Measurements from ENCODE around the gene ARL2. TPM values are rescaled to one million over a fixed set of nuclear protein-coding genes. Genes with fewer than 3 reads are reported as not detected.

ARL2 gene
- total RNA-seq, 1 experiment from 2014 or later: 96.8 TPM

DNA sequence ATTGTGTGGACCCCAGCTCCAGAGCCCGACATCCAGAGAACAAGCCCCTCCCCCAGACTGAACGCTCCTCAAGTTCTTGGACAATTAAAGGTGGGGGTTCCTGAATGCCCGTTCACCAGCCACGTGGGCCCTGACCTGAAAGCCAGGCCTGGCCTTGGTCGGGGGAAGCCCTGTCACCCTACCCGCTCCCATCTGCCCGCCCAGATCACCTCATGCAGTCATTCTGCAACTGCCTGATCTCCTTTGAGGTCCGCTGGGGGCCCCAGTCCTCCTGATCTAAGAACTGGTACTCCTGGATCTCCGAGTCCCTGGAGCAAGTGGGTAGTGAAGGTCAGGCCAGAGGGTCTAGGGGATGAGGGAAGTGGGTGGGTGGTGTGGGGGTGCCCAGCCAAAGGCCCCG is 53.5 kb downstream of the ARL2 start:
- POLR2A ChIA-PET: no interaction called here
- H3K4me3 Mint-ChIP-seq (ENCODE audit: unreplicated experiment): no peak overlapping the region
- intact Hi-C loops (cut with micrococcal nuclease): no loop called here
- H3K4me1 Mint-ChIP-seq (ENCODE audit: insufficient read depth, unreplicated experiment): peaks cover 5% of the 10 kb centered on the region
- no peak overlapping the region for H3K27ac Mint-ChIP-seq (ENCODE audit: low read depth, unreplicated experiment)
- TF ChIP-seq, protein P1, sequence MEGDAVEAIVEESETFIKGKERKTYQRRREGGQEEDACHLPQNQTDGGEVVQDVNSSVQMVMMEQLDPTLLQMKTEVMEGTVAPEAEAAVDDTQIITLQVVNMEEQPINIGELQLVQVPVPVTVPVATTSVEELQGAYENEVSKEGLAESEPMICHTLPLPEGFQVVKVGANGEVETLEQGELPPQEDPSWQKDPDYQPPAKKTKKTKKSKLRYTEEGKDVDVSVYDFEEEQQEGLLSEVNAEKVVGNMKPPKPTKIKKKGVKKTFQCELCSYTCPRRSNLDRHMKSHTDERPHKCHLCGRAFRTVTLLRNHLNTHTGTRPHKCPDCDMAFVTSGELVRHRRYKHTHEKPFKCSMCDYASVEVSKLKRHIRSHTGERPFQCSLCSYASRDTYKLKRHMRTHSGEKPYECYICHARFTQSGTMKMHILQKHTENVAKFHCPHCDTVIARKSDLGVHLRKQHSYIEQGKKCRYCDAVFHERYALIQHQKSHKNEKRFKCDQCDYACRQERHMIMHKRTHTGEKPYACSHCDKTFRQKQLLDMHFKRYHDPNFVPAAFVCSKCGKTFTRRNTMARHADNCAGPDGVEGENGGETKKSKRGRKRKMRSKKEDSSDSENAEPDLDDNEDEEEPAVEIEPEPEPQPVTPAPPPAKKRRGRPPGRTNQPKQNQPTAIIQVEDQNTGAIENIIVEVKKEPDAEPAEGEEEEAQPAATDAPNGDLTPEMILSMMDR (IDR thresholded peaks at IDR 0.05; ENCODE audit: unreplicated experiment): no peak
- H3K9me3 Mint-ChIP-seq (ENCODE audit: unreplicated experiment): no peaks in the 10 kb centered on the region
- BruUV-seq (replicated peaks): no TSS peak
- H3K27me3 Mint-ChIP-seq (ENCODE audit: insufficient read depth, unreplicated experiment): no peaks in the 10 kb centered on the region
- DNase-seq (ENCODE audit: unreplicated experiment): no peak
- no peaks in the 10 kb centered on the region for H3K36me3 Mint-ChIP-seq (ENCODE audit: insufficient read depth, unreplicated experiment)
- CTCF ChIA-PET: interaction anchor here (1.5 kb wide), 1 partner anchor 39 kb away, joined by 3 read pairs; no protein-coding TSS in a partner anchor

DNA sequence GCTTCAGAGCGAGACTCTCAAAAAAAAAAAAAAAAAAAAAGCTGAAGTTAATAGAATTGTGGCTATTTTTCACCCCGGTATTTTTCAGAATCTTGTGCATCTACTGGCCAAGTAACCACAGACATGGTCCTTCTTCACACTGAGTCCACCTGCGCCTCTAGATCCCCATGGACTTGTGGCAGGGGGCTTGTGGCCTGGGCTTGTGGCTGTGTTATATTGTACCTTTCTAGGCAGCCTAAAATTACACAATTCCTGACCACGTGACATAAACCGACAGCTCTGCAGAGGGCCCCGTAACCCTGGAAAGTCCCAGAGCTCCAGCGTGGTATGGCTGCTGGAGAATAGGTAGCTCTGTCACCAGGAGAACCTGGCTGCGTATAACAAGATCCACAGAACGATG is 55.3 kb downstream of the ARL2 start:
- Mint-ChIP-seq H3K27me3 (ENCODE audit: insufficient read depth, unreplicated experiment) (no peaks in the 10 kb centered on the region), H3K27ac (ENCODE audit: low read depth, unreplicated experiment) (no peak overlapping the region), H3K4me1 (ENCODE audit: insufficient read depth, unreplicated experiment) (peaks cover 5% of the 10 kb centered on the region), H3K4me3 (ENCODE audit: unreplicated experiment) (no peak overlapping the region), H3K36me3 (ENCODE audit: insufficient read depth, unreplicated experiment) (no peaks in the 10 kb centered on the region), H3K9me3 (ENCODE audit: unreplicated experiment) (no peaks in the 10 kb centered on the region)
- ChIA-PET POLR2A (interaction anchor here (0.6 to 1.0 kb wide), 5 partner anchors 21 to 63 kb away, joined by 3 read pairs; partner anchors contain the start of gene ARL2), CTCF (interaction anchor here (0.6 to 1.6 kb wide), 5 partner anchors 9 to 179 kb away, joined by 3 to 8 read pairs (median 3); partner anchors contain the start of gene ARL2)
- peak; percentile 44 for DNase-seq (ENCODE audit: unreplicated experiment)
- TF ChIP-seq, protein P1 (IDR thresholded peaks at IDR 0.05; ENCODE audit: unreplicated experiment): no peak
- intact Hi-C loops (cut with micrococcal nuclease): no loop called here
- BruUV-seq (replicated peaks): no TSS peak

Small RNA genes lying within 50 kb of the gene (microRNA-seq; reads per million reads assigned to microRNA genes)
- gene MIR6879: 1.9 reads per million, percentile 13 among the genes with 10 or more reads in this experiment

Other genes starting within 250 kb of the ARL2 start
- gene SF1, start 235.6 kb upstream of the ARL2 start, total RNA-seq (2022): 446 and 503 TPM in 2 replicates
- gene MAP4K2, start 210.9 kb upstream of the ARL2 start, total RNA-seq (2022): 4.9 and 6.8 TPM in 2 replicates
- gene MEN1, start 203.6 kb upstream of the ARL2 start, total RNA-seq (2022): 29.2 and 33.1 TPM in 2 replicates
- 3.0 and 3.7 TPM in 2 replicates for gene CDC42BPG, start 169.5 kb upstream of the ARL2 start, total RNA-seq (2022)
- gene EHD1, start 135.5 kb upstream of the ARL2 start, total RNA-seq (2022): 67.9 and 80.6 TPM in 2 replicates
- 28.7 and 29.9 TPM in 2 replicates for gene ATG2A, start 97.0 kb upstream of the ARL2 start, total RNA-seq (2022)
- gene PPP2R5B, start 89.5 kb upstream of the ARL2 start, total RNA-seq (2022): 38.0 and 48.0 TPM in 2 replicates
- not detected in 2 replicates for gene GPHA2, start 78.3 kb upstream of the ARL2 start, total RNA-seq (2022)
- gene MAJIN, start 42.1 kb upstream of the ARL2 start, total RNA-seq (2022): not detected in 2 replicates
- 1.3 and 1.6 TPM in 2 replicates for gene BATF2, start 17.2 kb upstream of the ARL2 start, total RNA-seq (2022)
- gene SNX15, start 13.3 kb downstream of the ARL2 start, total RNA-seq (2022): 18.0 and 21.0 TPM in 2 replicates
- gene SAC3D1, start 27.1 kb downstream of the ARL2 start, total RNA-seq (2022): 10.3 and 14.0 TPM in 2 replicates
- not detected in 2 replicates for gene NAALADL1, start 44.4 kb downstream of the ARL2 start, total RNA-seq (2022)
- 9.5 and 17.3 TPM in 2 replicates for gene CDCA5, start 69.9 kb downstream of the ARL2 start, total RNA-seq (2022)
- gene ZFPL1, start 70.1 kb downstream of the ARL2 start, total RNA-seq (2022): 50.8 and 52.3 TPM in 2 replicates
- gene VPS51, start 82.1 kb downstream of the ARL2 start, total RNA-seq (2022): 56.1 and 77.0 TPM in 2 replicates
- 8.5 and 14.0 TPM in 2 replicates for gene TM7SF2, start 97.7 kb downstream of the ARL2 start, total RNA-seq (2022)
- 22.0 and 23.6 TPM in 2 replicates for gene ZNHIT2, start 103.5 kb downstream of the ARL2 start, total RNA-seq (2022)
- 1,049 and 1,269 TPM in 2 replicates for gene FAU, start 108.0 kb downstream of the ARL2 start, total RNA-seq (2022)
- 76.9 and 79.0 TPM in 2 replicates for gene MRPL49, start 108.2 kb downstream of the ARL2 start, total RNA-seq (2022)
- 74.9 and 99.8 TPM in 2 replicates for gene SYVN1, start 120.4 kb downstream of the ARL2 start, total RNA-seq (2022)
- gene SPDYC, start 156.1 kb downstream of the ARL2 start, total RNA-seq (2022): not detected in 2 replicates
- 111 and 117 TPM in 2 replicates for gene CAPN1, start 167.8 kb downstream of the ARL2 start, total RNA-seq (2022)
- 8.8 and 10.3 TPM in 2 replicates for gene POLA2, start 247.8 kb downstream of the ARL2 start, total RNA-seq (2022)

Data from MCF 10A (cell line).